HG03196 (cell line): ENCODE results near the gene CDC5L.

Source experiments
- ATAC-seq: cut with Tn5 transposase; IDR thresholded peaks from one replicate; pipeline ENCODE4 v1.9.1; 2021; ENCODE audit not compliant: unreplicated experiment

Gene CDC5L

DNA sequence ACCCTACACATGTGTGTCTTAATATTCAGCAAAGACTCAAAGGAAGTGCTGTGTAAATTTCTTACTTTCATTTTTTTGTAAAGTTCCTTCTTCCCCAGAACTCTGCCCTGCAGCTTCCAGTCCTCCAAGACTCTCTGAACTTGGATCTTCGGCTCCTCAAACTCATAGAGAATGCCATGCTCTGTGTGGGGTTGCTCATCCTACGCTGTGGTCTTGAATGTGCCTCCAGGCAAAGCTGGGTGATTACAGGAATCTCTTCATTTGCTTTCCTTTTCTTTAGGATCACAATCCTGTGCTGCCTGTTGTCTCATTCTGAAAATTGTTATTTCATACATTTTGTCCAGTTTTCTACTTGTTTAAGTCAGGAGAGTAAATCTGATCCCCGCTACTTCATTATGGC is 14.5 kb upstream of the CDC5L start:
- ATAC-seq = no peak

DNA sequence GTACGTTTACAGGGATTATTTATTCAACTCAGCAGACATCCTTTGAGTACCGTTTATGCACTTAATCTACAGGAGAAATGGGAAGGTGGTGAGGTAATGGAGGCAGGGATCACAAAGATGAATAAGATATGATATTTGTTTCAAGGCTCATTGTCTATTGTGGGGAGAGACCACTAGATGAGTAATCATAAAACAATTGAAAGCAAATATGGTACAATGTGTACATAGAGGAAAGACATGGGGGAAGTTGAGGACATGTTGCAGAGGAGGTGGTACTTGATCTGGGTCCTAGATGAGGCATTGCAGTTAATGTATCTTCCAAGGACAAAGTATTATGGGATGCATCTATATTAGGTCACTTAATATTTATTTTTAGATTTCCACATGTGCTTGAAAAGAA is 13.7 kb upstream of the CDC5L start:
- no peak for ATAC-seq

DNA sequence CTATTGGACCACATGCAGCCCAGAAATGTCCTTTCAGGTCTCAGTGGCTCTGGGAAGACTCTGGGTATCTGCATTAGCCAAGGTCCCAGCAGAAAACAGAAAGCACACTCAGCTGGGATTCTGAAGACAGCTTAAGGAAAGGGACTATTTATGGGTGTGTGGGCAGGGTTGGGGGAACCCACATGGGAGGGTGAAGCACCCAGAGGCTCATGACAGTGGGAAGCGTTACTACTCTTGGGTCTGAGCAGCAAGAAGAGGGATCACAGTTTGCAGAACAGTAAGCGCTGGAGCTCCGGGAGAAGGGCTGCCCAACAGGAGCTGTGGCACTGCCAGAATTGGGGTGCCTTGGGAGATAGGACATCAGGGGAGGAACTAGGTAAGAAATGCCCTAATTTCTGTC is 12.4 kb upstream of the CDC5L start:
- no peak for ATAC-seq

DNA sequence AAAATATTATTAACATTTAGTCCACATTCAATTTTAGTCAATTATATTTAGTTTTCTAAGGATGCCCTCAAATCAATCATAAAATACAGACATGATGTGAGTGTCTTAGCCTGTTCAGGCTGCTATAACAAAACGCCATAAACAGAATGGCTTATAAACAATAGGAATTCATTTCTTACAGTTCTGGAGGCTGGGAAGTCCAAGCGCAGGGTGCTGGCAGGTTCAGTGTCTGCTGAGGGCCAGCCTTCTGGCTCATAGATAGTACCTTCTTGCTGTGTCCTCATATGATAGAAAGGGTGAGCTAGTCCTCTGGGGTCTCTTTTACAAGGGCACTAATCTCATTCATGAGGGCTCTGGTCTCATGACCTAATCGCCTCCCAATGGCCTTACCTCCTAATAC is 10.0 kb upstream of the CDC5L start:
- no peak for ATAC-seq

DNA sequence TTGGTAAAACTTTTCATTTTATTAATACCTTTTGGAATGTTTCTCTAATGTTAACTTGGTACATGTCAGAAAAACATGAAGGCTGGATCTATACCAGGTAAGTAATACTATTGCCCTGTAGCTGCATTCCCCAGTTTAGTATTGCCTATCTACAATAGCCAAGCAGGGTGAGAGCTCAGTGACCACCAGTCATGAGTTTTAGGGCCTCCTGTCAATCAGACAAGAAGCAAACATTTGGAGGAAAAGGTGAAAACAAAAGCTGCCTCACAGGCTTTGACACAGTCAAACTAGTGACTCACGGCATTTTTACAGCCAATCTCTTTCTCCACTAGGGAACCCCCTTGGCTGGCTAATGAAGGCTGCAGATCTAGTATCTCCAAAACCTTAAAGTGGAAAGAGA is 9.5 kb upstream of the CDC5L start:
- ATAC-seq = no peak

DNA sequence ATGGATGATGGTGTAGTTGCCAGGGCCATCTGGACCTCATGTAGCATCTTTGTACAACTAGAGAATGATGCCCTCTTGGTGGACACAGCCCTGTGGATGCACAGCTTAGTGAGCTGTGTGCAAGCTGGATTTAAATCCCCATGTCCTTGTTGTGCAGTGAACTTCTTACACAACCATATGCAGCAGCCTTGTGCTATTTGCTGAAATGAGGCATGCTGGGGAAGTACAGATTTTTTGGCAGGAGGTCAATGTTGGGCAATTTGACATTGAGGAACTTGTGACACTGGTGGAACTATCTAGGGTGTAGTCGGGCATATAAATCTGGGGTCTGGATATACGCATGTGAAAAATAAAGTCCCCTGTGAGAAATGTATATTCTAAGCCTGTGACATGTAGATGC is 5.8 kb upstream of the CDC5L start:
- no peak for ATAC-seq

DNA sequence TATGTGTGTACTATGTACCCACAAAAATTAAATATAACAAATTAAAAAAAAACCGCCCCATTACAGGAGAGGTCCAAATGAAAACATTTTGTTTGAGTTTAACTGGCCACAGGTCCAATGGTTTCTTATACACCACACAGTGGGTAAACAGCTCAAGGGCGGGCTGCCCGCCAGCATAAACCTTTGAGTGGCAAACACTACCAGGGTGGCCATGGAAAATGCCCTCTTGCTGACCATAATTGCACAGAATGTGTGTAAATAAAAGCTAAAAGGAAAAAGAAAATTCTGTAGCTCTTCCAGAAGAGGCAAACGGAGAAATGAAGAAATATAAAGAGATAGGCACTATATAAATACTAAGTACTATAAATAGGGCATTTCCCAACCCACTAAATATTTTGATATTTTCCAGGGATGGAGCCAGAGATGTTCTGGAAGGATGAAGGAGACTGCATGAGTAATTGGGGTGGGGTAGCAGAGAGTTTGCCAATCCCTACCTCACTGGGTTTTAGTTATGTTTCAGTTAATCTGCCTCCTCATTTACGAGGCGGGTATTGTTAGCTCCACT is 1.1 kb upstream of the CDC5L start:
- ATAC-seq = no peak

DNA sequence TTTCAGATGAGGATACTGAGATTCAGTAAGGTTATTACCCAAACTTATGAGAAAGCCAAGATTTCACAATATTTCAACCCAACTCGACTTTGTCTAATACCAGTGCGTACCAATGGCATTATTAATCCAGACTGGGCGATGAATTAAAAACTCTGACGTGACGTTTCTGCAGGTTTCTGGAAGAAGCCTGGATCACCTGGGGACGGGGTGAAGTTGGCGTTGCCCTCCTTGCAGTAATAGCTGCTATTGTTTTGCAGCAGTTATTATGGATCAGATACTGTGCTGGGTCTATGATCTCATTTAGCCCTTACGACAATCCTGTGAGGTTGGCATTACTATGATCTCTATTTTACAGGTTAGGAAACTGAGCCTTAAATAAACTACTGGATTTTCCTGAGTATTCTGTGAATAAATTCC is 569 bp upstream of the CDC5L start:
- ATAC-seq = no peak

DNA sequence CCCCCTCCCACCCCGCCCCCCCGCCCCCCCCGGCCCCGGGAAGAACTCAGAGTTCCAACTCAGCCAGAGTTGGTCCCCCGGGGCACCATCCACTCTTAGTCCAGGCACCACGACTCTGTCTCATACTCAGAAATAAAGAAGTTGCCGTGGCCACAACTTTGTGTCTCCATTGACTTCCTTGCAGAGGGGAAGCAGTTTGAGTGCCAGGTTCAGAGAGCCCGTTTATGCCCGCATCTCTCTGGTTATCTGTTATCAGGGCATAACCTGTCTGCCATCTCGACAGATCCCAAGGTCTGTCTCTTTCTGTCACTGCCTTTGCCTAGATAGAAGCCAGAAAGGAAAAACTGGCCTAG is 605 bp downstream of the CDC5L start:
- ATAC-seq = no peak

DNA sequence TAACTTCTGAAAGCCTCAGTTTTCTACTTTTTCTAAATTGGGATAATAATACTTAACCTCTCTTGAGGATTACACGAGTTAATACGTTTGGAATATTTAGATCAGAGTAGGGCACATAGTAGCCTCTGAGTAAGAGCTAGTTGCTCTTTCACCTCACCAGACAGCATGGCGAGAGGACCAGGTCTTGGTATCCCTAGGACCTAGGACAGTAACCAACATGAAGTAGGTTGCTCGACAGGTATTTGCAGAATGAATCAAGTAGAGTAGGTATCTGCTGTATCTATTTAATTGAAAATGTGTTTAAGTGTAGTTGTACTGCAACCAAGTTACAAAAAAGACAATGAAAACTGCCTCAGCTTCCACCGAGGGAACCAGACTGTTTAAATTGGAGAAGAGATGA is 1.4 kb downstream of the CDC5L start:
- ATAC-seq = no peak

DNA sequence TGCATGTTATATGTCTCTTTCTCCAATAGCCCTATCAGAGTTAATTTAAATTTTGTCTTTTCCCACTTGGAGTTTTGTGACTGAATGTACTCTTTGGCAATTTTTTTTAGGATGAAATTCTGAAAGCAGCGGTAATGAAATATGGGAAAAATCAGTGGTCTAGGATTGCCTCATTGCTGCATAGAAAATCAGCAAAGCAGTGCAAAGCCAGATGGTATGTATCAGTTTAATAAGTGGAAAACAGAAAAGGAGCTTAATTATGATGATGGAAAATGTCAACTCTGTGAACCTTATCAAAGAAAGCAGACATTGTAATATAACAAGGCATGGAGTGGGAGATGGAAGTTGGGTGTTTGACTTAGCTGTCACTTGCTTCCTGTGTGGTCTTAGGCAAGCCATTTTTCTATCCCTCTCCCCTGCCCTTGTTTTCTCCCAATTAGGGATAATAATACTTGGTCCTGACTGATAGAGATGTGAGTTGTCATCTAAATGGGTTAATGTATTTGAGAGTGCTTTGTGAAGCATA is 2.7 kb downstream of the CDC5L start:
- ATAC-seq = no peak

DNA sequence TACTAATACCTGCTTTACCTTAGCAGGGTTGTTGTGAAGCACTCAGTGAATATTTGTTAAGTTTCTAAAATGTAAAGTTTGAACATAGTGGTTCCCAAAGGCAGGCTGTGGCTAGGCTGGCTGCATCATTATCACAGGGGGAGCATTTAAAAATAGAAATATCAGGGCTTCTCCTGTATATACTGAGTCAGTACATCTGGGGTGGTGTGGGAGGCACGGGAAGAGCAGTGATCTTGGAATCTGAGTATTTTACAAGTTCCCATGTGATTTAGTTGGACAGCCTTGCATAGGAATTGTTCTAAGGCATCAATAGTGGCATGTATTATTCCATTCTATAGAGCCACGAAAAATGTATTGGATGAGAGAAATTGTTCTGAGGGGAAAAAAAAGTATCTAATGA is 8.0 kb downstream of the CDC5L start:
- no peak for ATAC-seq

DNA sequence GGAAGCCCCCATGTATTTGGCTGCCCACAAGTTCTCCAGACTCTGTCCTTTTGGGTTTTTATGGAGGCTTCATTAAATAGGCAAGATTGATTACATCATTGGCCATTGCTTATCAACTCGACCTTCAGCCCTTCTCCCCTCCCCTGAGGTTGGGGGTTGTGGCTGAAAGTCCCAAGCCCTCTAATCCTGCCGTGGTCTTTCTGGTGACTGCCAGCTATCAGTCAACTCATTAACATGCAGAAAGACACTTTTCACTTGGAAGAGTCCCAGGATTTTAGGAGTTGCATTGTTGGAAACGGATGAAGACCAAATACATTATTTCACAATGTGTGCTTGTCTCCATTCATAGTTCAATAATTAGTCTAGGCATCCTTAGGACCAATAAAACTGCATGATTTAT is 9.5 kb downstream of the CDC5L start:
- no peak for ATAC-seq

DNA sequence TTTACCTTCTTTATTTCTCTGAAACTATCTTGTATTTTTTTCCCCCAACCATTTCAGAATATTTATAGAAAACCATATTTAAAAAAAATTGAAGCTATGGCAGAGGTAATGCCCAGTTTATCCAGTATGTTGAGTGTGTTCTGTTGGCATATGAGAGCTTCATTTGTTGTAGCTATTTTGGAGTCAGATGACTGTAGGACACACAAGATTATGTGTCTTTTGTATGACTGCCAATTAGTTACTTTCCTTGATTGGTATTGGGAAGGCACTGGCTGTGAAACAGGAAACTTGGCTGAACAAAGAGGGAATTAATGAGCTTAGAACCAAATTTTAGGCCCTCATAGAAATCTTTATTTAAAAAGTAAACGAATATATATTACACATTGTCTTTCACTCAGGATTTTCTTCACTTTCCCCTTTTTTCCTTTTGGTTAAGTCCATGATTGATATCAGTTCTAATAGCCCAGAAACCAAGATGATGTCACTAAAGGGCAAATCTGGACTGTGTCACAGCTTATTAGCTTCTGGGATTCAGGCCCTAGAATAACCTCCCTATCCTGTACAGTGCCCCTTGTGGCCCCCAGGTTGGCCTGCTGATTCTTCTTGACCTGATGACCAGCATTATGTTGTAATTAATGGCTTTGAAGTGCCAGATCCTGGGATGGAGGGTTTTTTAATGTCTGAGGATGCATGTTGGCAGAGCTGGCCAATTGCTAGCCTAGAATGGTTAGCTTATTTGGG is 10.1 kb downstream of the CDC5L start:
- no peak for ATAC-seq

DNA sequence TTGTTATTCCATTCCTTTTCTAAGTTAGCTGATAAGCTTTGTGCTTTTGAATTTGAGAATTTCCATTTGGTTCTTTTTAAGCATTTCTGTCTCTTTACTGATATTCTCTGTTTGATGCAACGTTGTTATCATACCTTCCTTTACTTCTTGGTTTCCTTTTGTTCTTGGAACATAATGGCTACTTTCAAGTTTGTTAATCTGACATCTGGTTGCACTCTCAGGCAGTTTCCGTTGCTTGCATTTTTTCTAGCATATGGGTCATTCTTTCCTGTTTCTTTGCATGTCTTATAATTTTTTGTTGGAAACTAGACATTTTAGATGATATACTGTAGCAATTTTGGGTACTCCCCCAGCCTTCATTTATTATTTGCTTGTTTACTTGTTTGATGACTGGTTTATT is 12.5 kb downstream of the CDC5L start:
- no peak for ATAC-seq

DNA sequence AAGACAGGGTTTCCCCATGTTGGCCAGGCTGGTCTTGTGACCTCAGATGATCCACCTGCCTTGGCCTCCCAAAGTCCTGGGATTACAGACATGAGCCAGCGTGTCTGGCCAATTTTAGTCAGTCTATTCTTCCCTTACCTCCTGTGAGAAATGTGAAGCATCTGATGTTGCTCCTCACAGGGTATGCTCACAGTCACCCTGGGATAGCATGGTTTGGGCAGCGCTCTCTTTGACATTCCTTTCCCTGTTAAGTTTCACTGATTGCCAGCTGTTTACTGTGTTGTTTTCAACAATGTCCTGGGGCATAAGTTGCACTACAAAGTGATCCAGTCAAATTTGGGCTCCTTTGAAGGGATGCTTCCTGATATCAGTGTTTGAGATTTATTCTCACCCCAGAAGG is 13.1 kb downstream of the CDC5L start:
- no peak for ATAC-seq

DNA sequence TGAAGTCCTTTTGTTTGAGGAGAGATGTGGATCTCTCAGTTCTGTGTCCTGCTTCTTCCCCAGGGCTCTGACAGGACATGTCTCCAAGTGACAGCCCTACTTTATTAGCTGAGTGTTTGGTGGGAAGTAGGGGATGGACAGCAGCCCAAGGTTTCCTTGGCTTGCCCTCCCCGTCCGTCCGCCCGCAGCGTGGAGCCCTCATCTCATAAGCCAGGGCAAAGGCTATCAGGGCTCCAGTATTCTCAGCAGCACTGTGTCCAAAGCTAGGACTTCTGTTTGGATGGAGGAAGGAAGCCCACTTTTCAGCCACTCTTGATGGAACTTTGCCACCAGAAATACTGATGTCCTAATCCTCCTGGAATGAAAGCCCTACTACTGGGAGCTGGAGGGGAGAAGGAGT is 13.6 kb downstream of the CDC5L start:
- ATAC-seq = no peak

DNA sequence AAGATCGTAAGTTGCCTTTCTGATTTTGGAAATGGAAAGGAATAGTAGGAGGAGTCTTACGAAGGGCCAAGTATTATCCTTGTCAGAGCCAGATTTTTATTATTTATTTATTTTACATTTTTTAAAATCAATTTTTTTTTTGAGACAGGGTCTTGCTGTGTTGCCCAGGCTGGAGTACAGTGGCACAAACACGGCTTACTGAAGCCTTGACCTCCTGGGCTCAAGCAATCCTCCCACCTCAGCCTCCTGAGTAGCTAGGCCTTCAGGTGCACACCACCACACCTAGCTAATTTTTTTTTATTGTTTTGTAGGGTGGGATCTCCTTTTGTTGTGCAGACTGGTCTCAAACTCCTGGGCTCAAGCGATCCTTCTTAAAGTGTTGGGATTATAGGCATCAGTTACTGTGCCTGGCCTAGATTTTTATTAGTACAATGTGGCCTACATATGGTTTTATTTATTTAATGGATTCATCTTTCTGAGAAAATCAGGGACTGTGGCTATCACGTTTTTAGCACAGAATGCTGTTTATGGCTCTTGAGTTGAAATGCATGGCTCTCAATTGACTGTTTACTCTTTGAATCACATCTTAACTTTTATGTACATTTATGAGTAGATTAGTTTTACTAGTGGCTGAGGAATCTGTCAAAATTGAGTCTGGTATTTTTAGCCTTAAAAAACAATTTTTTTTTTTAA is 16.7 kb downstream of the CDC5L start:
- ATAC-seq = no peak

DNA sequence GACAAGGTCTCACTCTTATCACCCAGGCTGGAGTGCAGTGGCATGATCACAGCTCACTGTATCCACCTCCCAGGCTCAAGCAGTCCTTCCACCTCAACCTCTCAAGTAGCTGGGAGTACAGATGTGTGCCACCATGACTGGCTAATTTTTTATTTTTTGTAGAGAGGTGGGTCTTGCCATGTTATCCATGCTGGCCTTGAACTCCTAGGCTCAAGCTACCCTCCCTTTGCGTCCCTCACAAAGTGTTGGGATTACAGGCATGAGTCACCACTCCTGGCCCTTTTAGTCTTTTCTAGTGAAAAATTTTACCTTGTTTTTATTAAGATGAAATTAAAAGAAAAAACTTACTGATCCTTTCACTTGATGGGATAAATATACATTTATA is 17.2 kb downstream of the CDC5L start:
- ATAC-seq = no peak

DNA sequence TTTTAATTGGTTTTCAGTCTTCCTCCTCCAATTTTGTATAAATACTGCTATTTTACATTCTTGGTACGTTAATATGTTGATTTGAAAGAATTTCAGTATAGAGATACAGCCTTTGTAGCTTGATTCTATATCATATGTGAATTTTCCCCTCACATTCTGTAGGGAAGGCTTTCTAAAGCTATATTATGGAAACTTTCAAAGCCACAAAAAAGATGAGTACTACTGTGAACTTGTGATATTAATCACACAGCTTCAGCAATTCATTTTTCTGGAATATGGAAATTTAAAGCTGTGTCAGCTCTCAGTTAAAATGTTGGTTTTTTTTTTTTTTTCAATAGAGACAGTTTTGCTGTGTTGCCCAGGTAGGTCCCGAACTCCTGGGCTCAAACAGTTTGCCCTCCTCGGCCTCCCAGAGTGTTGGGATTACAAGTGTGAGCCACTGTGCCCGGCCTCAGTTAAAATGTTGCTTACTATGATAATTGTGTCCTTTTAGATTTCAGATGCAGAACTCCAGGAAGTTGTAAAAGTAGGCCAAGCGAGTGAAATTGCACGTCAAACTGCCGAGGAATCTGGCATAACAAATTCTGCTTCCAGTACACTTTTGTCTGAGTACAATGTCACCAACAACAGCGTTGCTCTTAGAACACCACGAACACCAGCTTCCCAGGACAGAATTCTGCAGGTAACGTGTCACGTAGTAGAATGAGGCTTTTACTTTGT is 20.6 kb downstream of the CDC5L start:
- no peak for ATAC-seq

DNA sequence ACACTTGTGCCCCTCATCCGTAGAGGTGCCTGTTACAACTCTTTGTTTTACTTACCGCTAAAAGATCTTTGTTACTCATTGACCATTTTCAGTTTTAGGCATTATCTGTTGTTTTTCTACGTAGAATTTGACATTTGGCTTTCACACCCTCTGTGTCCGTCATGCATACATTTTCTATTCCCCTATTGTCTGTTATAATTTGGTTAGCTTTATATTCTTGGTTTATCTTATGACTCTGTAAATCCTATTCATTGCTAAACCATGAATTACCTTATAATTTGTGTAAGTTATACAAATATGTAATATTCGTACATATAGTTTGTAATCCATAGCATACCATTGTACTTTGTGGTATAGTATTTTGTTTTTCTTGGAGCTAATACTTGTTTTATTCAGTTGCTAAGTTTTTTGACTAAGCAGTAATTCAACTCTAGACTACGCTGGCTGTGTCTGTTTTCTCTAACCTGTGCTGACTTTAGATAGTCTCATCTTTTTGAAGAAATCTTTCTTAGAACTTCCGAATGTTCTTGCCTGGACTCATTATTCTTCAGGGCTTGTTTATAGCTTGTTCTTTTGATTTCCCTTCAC is 21.8 kb downstream of the CDC5L start:
- ATAC-seq = no peak
